Ammon's horn (tissue), 1 donor: Measurements from ENCODE around the gene PF4V1.

ENCODE experiments used
- DNase-seq: peaks from one replicate; pipeline ENCODE4 v3.0.0-alpha.2; 2016; ENCODE audit warnings: low spot score

Gene PF4V1

GRCh38 chr4:73847526-73848182 lies 5.4 kb upstream of the PF4V1 start:
- DNase-seq: no peak

DNA sequence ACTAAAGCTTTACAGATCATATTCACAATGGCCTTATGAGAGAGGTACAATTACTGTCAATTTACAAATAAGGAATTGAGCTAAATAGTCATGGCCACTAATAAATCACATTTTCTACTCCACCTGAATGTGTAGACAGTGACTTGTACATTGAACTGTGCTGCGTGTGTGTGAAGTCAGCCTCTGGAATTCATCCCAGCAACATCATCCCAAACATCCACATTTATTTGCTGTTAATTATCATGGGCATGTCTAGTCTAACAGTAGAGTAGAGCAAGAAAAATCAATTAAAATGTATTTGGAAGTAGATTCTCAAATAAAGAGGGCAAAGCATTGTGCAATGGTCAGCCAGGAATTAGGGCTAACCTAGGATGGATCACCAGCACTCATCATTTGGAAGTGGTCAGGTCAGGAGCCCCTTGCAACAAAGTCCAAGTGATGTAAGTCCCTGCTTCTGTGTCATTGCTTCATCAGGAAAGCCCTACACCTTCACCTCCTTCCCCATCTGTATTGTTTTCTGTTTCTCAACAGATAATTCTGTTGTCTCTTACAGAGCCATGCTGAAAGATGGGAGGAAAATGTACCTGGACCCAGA lies 4.8 kb upstream of the PF4V1 start:
- no peak for DNase-seq

DNA sequence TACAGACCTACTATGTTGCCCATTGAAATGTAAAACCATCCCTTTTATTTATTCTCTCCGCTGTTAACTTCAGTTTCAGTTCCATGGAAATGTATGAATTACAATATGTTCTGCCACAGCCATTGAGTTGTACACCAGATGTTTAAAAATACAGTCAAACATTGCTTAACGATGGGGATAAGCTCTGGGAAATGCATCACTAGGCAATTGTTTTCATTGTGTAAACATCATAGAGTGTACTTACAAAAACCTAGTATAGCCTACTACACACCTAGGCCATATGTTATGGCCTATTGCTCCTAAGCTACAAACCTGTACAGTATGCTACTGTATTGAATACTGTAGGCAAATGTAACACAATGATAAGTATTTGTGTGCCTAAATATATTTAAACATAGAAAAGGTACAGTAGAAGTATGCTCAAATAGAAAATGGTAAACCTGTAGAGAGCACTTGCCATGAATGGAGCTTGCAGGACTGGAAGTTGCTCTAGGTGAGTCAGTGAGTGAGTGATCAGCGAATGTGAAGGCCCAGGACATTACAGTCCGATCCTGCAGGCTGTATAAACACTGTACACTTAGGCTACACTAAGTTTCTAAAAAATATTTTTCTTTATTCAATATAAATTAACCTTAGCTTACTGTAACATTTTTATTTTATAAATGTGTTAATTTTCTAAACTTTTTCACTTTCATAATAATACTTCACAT lies 2.7 kb upstream of the PF4V1 start:
- no peak for DNase-seq

DNA sequence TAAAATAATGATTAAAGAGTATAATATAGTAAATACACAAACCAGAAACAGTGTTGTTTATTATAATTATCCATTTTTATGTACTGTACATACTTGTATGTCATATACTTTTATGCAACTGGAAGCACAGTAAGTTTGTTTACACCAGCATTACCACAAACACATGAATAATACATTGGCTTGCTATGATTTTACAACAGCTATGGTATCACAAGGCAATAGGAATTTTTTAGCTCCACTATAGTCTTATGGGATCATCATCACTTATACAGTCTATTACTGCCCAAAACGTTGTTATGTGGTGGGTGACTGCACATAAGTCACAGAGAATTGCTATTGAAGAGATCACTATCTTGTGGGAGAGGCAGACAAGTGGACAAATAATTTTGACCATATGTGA lies 1.8 kb upstream of the PF4V1 start:
- no peak for DNase-seq

DNA sequence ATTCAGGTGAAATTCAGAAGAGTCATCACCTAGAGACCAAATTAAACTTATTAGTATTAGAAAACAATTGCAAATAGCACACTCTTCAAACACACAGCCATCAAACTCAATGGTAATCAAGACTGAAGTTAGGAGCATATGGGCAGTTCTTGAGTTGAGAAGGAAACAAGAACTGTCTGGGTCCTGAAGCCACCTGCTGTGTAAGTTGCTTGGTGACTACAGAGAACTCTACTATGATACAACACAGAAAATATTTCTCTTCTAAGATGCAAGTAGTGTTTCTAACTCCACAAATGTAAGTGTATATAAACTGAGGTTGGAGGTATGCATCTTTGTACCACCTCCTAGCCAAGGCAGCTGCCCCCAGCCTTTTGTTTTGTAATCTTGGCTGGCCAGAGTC lies 325 bp upstream of the PF4V1 start:
- no peak for DNase-seq

GRCh38 chr4:73853718-73854473 lies 800 bp downstream of the PF4V1 start:
- DNase-seq: no peak

DNA sequence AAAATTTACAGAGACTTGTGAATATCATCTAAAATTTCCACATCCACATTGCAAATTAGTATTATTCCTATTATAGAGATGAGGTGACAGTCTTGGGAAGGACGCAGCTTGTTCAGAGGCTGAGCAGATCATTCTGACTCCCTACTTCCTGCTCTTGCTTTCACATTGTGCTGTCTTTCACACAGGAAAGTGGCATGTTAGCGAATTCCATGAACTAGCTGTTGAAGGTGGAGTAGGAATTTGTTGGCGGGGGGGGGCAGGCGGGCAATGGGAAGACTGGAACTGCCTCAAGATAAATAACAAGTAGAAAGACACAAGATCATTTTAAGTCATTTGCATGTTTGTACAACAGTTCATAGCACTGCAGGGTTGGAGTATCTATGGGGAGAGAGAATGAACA lies 2.3 kb downstream of the PF4V1 start:
- DNase-seq: no peak

- no peak for DNase-seq
Observed at GRCh38 chr4:73856518-73856917, 3.4 kb downstream of the PF4V1 start.

GRCh38 chr4:73859614-73860088 lies 6.6 kb downstream of the PF4V1 start:
- DNase-seq: no peak

DNA sequence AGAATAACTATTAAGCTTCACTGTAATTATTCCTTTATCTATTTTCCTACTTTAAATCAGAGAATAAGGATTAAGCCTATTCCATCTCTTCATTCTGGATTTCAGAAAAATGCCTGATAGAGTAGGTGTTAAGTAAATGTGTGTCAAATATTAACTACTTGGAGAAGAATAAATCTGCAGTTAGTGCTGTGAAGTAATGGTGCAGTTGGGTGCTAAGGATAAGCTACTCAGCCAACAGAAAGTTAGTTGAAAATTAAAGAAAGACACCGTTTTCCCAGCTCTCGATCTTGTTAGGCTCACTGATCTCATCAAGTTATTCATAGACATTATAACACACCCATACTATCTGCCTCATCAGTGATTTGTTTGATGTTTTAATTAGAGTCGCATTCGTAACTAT lies 7.1 kb downstream of the PF4V1 start:
- no peak for DNase-seq

GRCh38 chr4:73860917-73861316 lies 7.8 kb downstream of the PF4V1 start:
- no peak for DNase-seq

- no peak for DNase-seq
Observed at GRCh38 chr4:73862322-73862721, 9.2 kb downstream of the PF4V1 start.

DNA sequence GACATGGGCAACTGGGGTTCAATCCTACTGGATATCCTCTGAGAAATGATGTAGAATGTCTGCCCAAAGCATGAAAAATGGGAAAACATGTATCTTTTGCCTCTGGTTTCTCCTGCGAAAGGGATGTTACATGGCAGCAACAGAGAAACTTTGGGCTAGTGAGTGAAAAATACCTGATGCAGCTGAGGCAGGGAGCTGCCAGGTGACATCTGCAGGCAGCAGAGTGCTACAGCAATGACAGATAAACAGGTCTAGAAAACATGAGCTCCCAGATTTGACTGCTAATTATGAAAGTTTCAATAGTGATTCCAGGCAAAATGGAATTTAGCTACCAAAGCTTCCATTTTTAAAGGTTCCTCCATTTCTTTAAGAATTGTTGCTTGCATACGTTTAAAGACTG lies 11.3 kb downstream of the PF4V1 start:
- no peak for DNase-seq

- DNase-seq: no peak
Observed at GRCh38 chr4:73864961-73865360, 11.9 kb downstream of the PF4V1 start.

DNA sequence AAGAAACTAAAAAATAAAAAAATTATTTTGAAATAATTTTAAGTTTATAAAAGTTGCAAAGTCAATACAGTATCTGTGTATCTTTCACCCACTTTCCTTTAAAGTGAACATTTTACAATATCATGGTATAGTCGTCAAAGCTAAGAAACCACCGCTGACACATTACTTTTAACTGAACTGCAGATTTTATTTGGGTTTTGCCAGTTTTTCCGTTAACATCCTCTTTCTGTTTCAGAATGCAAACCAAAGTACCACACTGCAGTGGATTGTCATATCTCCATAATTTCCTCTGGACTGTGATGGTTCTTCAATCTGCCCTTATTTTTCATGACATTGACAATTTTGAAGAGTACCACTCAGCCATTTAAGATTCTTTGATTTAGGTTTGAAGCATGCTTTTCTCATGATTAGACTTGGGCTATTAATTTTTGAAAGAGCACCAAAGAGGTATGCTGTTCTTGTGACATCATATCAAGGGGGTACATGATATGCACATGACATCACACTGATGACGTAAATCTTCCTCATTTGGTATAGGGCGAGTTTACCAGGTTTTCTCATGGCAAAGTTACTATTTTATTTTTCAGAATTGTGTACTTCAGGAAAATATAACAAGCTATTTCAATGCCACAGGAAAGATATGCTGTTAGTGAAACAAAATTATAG lies 12.5 kb downstream of the PF4V1 start:
- no peak for DNase-seq

GRCh38 chr4:73866246-73866645 lies 13.2 kb downstream of the PF4V1 start:
- no peak for DNase-seq

GRCh38 chr4:73867783-73868182 lies 14.7 kb downstream of the PF4V1 start:
- DNase-seq: no peak

DNA sequence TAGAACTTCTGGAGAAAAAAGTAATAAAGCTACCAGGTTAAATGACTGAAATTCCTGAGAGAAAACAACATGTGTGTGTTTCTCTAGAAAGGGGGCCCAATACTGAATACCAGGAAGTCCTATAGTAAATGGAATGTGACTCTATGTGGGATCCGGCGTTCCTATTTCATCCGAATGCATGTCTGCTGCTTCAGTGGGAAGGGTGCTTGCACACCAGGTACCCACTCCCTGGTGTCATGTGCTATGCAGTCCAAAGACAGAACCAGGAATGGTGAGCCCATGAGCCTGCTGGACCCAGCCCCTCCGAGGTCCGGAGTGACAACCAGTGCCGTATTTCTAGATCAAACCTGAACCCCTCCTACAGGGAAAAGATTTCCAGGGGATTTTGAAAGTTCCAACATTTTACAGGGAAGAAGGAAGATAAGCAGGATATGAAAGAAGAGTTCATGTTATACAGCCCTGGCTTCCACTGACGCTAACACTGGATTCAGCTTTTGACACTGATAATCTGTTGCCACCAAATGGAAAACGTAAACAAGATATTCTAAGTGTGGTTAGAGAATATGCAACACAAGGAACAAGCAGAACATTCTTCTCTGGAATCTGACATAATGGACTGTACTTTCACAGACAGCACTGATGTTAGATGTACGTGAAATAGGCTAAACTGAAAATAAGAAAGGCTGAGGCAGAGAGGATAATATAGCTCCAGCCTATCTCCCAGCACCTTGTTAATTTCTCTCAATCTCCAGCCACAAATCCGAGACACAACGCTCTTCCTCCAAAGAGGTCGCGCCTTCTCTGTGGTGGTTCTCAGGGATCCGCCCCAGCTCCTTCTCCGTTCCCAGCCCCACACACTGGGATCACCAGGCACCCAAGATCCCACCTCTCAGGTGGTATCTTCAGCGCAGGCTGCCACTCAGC lies 15.4 kb downstream of the PF4V1 start:
- DNase-seq: no peak

DNA sequence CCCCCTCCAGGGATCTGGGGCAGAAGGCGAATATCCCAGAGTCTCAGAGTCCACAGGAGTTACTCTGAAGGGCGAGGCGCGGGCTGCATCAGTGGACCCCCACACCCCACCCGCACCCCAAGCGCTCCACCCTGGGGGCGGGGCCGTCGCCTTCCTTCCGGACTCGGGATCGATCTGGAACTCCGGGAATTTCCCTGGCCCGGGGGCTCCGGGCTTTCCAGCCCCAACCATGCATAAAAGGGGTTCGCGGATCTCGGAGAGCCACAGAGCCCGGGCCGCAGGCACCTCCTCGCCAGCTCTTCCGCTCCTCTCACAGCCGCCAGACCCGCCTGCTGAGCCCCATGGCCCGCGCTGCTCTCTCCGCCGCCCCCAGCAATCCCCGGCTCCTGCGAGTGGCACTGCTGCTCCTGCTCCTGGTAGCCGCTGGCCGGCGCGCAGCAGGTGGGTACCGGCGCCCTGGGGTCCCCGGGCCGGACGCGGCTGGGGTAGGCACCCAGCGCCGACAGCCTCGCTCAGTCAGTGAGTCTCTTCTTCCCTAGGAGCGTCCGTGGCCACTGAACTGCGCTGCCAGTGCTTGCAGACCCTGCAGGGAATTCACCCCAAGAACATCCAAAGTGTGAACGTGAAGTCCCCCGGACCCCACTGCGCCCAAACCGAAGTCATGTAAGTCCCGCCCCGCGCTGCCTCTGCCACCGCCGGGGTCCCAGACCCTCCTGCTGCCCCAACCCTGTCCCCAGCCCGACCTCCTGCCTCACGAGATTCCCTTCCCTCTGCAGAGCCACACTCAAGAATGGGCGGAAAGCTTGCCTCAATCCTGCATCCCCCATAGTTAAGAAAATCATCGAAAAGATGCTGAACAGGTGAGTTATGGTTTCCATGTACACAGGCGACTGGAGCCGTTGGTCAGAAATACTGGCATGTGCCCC lies 16.3 kb downstream of the PF4V1 start, which contains the start of gene CXCL1:
TSS of gene CXCL1 (plus strand) at position 264 of the 926 bp plus-strand sequence. CDS start at position 342, 78 bp downstream.
- no peak for DNase-seq

GRCh38 chr4:73870260-73870659 lies 17.2 kb downstream of the PF4V1 start:
- DNase-seq: no peak
